Stimulated activated CD8-positive, alpha-beta memory T cell treated with anti-CD3 and anti-CD28 coated beads, Interleukin-4, amount 100 ng/mL, for 1 hour (primary cell): ENCODE measurements around the gene ST6GAL1.
"Not testable (repeated sequence)": the region's sequence is repeated elsewhere in the genome, so short reads cannot be mapped to it uniquely, and the experiment has no call there.

Experiments used
- DNase-seq, 2 donors: peaks; one replicate each; pipeline ENCODE4 v3.0.0-alpha.2; 2020; ENCODE audit warnings: low read depth in 2 of 2, low spot score in 1 of 2

Gene ST6GAL1

DNA sequence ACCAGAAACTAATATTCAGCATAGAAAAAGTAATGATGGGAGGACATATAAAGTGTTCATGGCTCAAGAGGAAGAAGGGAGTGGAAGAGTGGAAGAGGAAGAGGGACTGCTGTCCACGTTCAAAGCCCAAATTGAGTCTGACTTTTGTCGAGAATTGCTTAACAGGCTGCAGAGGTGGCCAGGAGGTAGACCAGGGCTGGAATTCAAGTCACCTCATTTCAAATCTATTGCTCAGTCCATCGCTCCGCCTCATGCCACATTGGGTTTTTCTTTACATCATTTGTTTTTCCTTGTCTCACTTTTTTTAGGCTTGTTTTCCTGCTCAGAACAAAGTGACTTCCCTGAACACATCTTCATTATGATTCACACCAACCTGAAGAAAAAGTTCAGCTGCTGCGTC, 112.0 kb downstream of the ST6GAL1 start:
- DNase-seq: no peak

DNA sequence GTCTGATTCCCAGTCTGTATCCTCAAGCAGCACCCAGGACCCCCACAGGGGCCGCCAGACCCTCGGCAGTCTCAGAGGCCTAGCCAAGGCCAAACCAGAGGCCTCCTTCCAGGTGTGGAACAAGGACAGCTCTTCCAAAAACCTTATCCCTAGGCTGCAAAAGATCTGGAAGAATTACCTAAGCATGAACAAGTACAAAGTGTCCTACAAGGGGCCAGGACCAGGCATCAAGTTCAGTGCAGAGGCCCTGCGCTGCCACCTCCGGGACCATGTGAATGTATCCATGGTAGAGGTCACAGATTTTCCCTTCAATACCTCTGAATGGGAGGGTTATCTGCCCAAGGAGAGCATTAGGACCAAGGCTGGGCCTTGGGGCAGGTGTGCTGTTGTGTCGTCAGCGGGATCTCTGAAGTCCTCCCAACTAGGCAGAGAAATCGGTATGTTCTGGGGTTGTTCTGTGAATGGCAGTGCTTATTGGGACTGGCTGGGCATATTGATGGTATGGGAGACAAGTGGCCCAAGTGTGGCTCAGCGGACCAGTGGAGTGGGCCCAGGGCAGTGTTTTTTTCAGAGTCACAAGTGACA, 112.6 kb downstream of the ST6GAL1 start:
- no peak for DNase-seq

DNA sequence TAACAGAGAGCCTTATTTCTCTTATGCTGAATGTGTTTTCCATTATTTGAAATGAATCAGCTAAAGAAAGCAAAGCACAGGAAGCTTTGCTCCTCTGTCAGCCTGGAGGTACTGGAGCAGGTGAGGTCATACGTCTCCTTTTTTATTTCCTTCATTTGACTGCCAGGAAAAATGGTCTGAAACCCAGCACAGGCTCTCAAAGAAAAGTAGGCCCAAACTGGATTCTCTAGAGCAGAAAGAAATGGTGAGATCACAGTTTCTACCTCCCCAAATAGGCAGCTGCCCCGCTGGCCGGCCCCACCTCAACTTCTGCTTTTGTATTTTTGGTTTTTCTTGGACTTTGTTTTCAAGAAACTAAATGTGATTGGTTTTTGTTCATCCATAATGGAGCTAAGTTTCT, 113.9 kb downstream of the ST6GAL1 start:
- DNase-seq: no peak

- no peak for DNase-seq
These were observed 114.7 kb downstream of the ST6GAL1 start for GRCh38 chr3:187044867-187045552.

- no peak for DNase-seq
These were observed 115.7 kb downstream of the ST6GAL1 start for GRCh38 chr3:187046033-187046432.

- DNase-seq: no peak
These were observed 119.3 kb downstream of the ST6GAL1 start for GRCh38 chr3:187049462-187050101.

DNA sequence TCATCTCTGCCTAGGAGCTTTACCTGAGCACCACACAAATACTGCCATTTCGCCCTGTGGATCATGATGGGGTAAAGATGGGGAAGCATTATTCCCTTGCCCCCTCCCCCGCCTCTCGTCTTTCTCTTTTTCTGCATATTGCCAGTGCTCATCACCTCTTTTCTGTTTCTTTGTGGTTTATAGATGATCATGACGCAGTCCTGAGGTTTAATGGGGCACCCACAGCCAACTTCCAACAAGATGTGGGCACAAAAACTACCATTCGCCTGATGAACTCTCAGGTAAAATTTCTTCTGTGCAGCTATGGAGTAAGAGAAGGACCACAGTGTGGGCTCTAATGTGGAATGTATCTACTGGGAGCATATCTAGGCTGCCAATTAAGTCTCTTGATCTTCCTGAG, 120.7 kb downstream of the ST6GAL1 start:
- DNase-seq: no peak

GRCh38 chr3:187051724-187052366, 121.5 kb downstream of the ST6GAL1 start:
- DNase-seq: no peak

GRCh38 chr3:187052427-187052826, 122.1 kb downstream of the ST6GAL1 start:
- not testable (repeated sequence) for DNase-seq

DNA sequence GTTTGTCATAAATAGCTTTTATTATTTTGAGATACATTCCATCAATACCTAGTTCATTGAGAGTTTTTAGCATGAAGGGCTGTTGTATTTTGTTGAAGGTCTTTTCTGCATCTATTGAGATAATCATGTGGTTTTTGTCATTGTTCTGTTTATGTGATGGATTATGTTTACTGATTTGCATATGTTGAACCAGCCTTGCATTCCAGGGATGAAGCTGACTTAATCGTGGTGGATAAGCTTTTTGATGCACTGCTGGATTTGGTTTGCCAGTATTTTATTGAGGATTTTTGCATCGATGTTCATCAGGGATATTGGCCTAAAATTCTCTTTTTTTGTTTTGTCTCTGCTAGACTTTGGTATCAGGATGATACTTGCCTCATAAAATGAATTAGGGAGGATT, 124.1 kb downstream of the ST6GAL1 start:
- not testable (repeated sequence) for DNase-seq

DNA sequence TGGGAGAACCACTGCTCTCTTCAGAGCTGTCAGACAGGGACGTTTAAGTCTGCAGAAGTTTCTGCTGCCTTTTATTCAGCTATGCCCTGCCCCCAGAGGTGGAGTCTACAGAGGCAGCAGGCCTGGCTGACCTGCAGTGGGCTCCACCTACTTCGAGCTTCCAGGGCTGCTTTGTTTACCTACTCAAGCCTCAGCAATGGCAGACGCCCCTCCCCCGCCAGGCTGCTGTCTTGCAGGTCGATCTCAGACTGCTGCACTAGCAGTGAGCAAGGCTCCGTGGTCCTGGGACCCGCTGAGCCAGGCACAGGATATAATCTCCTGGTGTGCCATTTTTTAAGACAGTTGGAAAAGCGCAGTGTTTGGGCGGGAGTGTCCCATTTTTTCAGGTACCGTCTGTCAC, 127.5 kb downstream of the ST6GAL1 start:
- not testable (repeated sequence) for DNase-seq

- DNase-seq: no peak
These were observed 131.4 kb downstream of the ST6GAL1 start for GRCh38 chr3:187061748-187062147.

DNA sequence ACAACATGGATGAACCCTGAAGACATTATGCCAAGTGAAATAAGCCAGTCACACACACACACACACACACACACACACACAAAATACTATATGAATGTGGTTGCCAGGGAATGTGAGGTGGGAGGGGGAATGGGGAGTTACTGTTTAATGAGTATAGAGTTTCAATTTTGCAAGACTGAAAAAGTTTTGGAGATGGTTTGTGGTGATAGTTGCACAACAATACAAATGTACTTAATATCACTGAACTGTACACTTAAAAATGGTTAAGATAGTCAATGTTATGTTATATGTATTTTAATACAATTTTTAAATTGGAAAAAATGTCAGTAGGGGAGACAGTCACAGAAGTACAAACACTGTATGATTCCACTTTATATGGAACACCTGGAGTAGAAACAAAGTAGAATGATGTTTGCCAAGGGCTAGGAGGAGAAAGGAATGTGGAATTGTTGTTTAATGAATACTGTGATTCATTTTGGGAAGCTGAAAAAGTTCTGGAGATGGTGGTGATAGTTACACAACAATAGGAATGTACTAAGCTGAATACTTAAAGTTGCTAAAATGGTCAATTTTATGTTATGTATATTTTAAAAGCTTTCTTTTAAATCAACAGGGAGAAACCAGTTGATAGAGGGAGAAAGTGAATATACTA, 132.3 kb downstream of the ST6GAL1 start:
- DNase-seq: no peak

GRCh38 chr3:187063286-187064121, 133.2 kb downstream of the ST6GAL1 start:
- DNase-seq: no peak

DNA sequence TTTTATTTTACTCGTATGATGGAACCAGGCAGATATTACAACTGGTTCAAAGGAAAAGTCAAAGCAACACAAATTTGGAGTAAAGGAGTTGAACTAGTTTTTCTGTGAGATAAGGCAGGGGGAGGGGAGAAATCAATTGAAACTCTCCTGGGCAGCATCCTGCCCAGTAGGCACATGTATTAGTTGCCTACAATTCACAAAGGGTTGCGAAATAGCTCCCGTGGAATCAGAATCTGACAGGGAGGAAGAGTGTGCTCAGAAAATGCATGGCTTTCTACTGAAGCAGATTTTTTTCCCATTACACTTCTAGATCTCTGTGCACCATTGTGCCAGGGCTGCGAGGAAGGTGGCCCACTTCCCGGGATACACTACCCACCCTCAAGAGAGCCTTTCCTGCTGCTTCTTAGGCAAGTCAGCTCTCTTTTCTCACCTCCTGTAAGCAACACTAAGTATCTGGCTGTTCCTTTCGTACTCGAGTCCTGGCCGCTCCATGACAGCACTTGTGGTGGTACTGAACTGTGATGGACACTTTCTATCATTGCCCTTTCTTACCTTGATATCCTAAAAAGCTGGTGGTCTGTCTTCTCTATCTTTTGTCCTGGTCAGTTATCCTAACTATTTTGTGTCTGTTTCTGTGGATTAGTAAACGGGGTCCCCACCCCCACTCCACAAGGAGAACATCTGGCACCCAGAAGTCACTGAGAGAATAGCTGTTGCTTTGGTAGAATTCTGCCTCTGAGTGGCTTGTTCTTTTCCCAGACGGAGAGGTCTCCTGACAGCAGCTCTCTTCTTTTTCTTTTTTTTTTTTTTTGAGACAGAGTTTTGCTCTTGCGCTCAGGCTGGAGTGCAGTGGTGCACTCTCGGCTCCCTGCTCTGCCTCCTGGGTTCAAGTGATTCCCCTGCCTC, 134.1 kb downstream of the ST6GAL1 start:
- DNase-seq: no peak

GRCh38 chr3:187066228-187066995, 136.1 kb downstream of the ST6GAL1 start:
- peak in 1 of 2 donors; percentile 8 for DNase-seq

DNA sequence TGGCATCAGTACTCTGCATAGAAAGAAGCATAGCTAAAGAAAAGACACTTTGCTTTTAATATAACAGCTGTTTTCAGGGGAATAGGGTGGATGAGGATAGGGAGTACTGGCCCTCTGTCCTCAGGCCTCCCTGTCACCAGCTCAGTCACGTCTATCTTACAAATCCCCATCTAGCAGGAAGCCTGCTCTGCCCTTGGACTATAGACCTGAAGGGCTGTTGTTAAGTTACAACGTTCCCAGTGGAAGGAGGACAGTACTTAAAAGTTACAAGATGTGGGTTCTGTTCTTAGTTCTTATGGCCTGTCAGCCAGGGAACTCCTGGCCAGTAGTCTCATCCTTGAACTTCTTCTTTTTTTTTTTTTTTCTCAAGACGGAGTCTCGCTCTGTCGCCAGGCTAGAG, 138.5 kb downstream of the ST6GAL1 start:
- DNase-seq: no peak

GRCh38 chr3:187069857-187070516, 139.7 kb downstream of the ST6GAL1 start:
- no peak for DNase-seq
